TTC549 (cell line): ENCODE data around the gene PPP1CB.
"Not testable (repeated sequence)": the region's sequence is repeated elsewhere in the genome, so short reads cannot be mapped to it uniquely, and the experiment has no call there.

Experiments used
- FAIRE-seq: peaks from 2 replicates; lab custom pipeline; 2012; peaks lifted over from hg19 to GRCh38; lab: Jason Lieb, UNC

PPP1CB gene

GRCh38 chr2:28751252-28751955, at the start of gene PPP1CB:
Gene PPP1CB, plus strand, starts transcription at chr2:28751830. Its CDS starts 295 bp downstream, at chr2:28752125.
- no peak for FAIRE-seq

GRCh38 chr2:28702415-28702861, 49.2 kb upstream of the PPP1CB start:
- no peak for FAIRE-seq

GRCh38 chr2:28702878-28703277, 48.8 kb upstream of the PPP1CB start:
- FAIRE-seq, result no peak

- no peak for FAIRE-seq
Observed at GRCh38 chr2:28704621-28705020, 47.0 kb upstream of the PPP1CB start.

- no peak for FAIRE-seq
Observed at GRCh38 chr2:28705751-28706440, 45.7 kb upstream of the PPP1CB start.

- no peak for FAIRE-seq
Observed at GRCh38 chr2:28707592-28707991, 44.0 kb upstream of the PPP1CB start.

- FAIRE-seq, result no peak
Observed at GRCh38 chr2:28709101-28709500, 42.5 kb upstream of the PPP1CB start.

- FAIRE-seq, result no peak
Observed at GRCh38 chr2:28710545-28710944, 41.1 kb upstream of the PPP1CB start.

- FAIRE-seq, result no peak
Observed at GRCh38 chr2:28713577-28714298, 37.9 kb upstream of the PPP1CB start.

- peak; percentile 79 for FAIRE-seq
Observed at GRCh38 chr2:28716265-28716865, 35.3 kb upstream of the PPP1CB start.

GRCh38 chr2:28717339-28717758, 34.3 kb upstream of the PPP1CB start:
- FAIRE-seq, result no peak

- FAIRE-seq, result no peak
Observed at GRCh38 chr2:28720345-28720744, 31.3 kb upstream of the PPP1CB start.

GRCh38 chr2:28721601-28722191, 29.9 kb upstream of the PPP1CB start:
- no peak for FAIRE-seq

GRCh38 chr2:28725021-28725711, 26.5 kb upstream of the PPP1CB start:
- FAIRE-seq, result no peak

- no peak for FAIRE-seq
Observed at GRCh38 chr2:28726177-28726576, 25.5 kb upstream of the PPP1CB start.

GRCh38 chr2:28729698-28730097, 21.9 kb upstream of the PPP1CB start:
- FAIRE-seq, result no peak

- FAIRE-seq, result no peak
Observed at GRCh38 chr2:28730641-28731146, 20.9 kb upstream of the PPP1CB start.

- no peak for FAIRE-seq
Observed at GRCh38 chr2:28735511-28735910, 16.1 kb upstream of the PPP1CB start.

- no peak for FAIRE-seq
Observed at GRCh38 chr2:28736034-28736433, 15.6 kb upstream of the PPP1CB start.

GRCh38 chr2:28737655-28738054, 14.0 kb upstream of the PPP1CB start:
- no peak for FAIRE-seq

- not testable (repeated sequence) for FAIRE-seq
Observed at GRCh38 chr2:28742619-28743018, 9.0 kb upstream of the PPP1CB start.
